ENCODE measurements around the gene CLPX.
"Not testable (repeated sequence)": the region's sequence is repeated elsewhere in the genome, so short reads cannot be mapped to it uniquely, and the experiment has no call there.

CLPX gene

GRCh38 chr15:65165875-65166274, 19.3 kb downstream of the CLPX start:
- no peak for DNase-seq

- DNase-seq: no peak
Measured at GRCh38 chr15:65164139-65164538, 21.0 kb downstream of the CLPX start.

DNA sequence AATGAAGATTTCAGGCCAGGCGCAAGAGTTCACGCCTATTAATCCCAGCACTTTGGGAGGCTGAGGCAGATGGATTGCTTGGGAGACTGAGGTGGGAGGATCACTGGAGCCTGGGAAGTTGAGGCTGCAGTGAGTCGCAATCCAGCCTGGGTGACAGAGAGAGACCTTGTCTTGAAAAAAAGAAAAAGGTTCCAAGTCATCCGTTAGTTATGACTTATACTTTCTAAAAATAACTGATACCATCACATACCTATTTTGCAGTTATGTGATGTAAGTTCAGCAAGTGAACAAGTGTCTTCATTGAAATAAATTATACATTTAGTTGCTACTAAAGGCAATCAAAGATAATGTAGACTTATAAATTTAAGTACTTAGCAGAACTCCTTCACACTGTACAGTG, 22.1 kb downstream of the CLPX start:
- no peak for DNase-seq

GRCh38 chr15:65156692-65157091, 28.4 kb downstream of the CLPX start:
- no peak for DNase-seq

DNA sequence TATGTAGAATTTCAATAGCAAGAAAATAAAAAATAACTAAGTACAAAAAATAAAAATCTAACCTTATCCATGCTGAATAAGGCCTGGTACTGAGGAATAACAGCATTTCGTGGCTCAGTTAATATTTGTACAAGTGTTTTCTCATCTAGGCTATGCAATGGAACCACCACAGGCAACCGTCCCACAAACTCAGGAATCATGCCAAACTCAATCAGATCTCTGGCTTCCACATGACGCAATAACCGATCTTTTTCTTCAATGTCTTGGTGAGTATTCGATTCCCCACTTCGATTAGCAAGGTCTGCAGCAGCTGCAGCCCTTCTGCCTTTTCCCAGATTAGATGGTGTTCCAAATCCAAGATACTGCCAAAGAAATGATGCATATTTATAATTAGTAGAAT, 30.4 kb downstream of the CLPX start:
- DNase-seq: no peak

DNA sequence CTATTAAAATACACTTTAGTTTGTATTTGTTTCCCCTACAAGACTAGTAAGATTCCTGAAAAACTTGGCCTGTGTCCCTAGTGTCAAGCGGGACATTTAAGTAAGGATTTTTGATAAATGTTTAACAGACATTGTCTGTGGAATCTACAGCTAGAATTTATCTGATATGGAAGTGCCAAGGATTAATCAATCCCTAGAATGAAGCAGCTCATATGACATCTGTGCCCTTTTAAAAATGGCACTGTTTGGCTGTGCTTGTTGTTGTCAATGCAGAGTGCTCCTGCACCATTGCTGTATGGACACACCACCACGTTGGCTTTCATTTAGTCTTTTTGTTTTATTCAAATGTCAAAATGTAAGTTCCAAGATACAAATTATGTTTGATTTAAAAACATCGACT, 37.2 kb downstream of the CLPX start:
- no peak for DNase-seq

DNA sequence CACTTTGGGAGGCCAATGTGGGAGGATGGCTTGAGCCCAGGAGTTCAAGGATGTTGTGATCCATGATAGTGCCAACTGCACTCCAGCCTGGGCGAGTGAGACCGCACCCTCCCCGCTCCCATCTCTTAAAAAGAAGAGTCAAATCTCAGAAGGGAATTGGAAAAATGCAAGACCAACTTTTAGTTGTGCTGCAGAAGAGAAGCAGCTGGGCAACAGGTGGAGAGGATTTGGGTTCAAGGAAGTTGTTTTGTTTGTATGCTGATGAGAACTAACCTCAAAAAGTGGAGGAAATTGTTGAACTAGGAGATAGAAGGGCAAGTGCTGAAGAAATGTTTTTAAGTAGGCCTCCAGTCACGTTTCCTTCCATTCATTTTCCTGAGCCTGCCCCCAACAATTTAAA, 38.7 kb downstream of the CLPX start:
- no peak for DNase-seq

GRCh38 chr15:65138631-65139030, 46.5 kb downstream of the CLPX start:
- not testable (repeated sequence) for DNase-seq

DNA sequence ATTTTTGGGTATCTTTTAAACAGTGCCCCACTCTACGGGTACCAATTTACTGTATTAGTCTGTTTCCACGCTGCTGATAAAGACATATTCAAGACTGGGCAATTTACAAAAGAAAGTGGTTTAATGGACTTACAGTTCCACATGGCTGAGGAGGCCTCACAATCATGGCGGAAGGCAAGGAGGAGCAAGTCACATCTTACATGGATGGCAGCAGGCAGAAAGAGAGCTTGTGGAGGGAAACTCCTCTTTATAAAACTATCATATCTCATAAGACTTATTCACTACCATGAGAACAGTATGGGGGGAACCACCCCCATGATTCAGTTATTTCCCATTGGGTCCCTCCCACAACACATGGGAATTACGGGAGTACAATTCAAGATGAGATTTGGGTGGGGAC, 47.2 kb downstream of the CLPX start:
- not testable (repeated sequence) for DNase-seq

DNA sequence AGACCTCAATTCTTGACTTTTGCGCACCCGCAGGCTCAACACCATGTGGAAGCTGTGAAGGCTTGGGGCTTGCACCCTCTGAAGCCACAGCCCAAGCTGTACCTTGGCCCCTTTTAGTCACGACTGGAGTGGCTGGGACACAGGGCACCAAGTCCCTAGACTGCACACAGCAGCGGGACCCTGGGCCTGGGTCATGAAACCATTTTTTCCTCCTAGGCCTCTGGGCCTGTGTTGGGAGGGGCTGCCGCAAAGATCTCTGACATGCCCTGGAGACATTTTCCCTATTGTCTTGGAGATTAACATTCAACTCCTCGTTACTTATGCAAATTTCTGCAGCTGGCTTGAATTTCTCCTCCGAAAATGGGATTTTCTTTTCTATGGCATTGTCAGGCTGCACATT, 48.1 kb downstream of the CLPX start:
- not testable (repeated sequence) for DNase-seq

DNA sequence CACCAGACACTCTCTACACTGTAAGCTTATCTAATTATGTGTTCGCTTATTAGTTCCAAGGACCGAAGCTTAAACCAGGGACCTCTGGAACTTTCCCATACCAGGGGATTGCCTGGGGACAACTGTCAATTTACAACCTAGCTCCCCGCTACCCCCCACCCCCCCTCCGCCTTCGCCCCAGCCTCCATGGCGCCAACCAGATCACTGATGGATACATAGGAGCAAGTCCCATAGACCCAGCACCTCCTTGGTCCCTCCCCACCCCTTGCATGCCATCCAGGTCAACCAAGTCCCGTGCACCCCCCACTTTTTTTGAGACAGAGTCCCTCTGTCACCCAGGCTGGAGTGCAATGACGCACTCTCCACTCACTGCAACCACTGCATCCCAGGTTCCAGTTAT, 50.6 kb downstream of the CLPX start:
- DNase-seq: no peak

- peak; percentile 92 for DNase-seq
Measured at GRCh38 chr15:65133548-65134200, 51.5 kb downstream of the CLPX start, which contains the start of gene PDCD7. Gene PDCD7 (minus strand): TSS chr15:65133808. CDS start chr15:65133781, 27 bp downstream.

DNA sequence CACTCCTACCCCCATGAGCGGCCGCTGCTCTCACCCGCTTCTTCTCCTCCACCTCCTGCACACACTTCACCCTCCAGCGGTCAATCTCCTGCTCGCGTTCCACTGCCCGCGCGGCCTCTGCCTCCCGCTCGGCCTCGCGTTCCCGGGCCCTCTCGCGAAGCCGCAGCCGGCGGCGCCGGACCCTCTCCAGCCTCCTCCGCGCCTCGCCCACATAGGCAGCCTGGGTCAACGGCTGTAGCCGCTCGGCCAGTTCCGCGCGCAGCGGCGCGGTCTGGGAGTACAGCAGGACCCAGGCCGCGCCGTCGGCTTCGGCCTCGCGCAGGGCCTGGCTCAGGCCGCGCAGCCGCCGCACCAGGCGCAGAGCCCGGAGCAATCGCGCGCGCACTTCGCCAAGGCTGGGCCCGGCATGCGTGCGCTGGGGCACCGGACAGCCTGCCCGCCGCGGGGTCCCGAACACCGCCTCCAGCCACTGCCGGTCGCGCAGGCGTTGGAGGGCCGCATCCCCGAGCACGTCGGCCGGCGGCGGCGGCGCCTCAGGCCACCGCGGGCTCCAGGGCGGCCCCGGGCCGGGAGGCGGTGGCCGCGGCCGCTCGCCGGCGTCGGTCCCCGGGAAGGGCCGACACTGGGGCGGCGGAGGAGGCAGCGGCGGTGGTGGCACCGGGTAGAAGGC, 52.1 kb downstream of the CLPX start:
- peak; percentile 37 for DNase-seq

DNA sequence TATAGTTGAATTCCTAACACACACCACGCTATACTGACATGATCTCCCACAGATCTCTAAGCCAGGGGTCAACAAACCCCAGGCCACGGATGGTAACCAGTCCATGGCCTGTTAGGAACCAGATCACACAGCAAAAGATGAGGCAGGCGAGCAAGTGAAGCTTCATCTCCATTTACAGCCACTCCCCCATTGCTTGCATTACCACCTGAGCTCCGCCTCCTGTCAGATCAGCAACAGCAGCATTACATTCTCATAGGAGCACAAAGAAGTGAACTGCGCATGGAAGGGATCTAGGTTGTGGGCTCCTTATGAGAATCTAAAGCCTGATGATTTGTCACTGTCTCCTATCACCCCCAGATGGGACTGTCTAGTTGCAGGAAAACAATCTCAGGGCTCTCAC, 54.2 kb downstream of the CLPX start:
- DNase-seq: peak; percentile 22

DNA sequence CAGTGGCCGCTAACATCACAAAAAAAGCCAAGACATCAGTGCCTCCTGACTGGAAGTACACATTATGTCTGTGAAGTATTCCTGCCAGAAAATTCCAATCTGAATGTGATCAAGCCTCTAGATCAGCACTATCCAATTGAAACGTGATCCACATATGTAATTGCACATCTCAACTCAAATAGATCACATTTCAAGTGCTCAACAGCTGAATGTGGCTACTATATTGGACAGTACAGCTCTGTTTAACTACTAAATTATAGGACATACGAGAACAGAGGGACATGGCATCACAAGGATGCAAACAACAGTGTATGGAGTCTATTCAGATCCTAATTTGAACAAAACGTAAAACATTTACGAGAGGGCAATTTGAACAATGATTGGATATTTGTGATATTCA, 69.6 kb downstream of the CLPX start:
- no peak for DNase-seq

DNA sequence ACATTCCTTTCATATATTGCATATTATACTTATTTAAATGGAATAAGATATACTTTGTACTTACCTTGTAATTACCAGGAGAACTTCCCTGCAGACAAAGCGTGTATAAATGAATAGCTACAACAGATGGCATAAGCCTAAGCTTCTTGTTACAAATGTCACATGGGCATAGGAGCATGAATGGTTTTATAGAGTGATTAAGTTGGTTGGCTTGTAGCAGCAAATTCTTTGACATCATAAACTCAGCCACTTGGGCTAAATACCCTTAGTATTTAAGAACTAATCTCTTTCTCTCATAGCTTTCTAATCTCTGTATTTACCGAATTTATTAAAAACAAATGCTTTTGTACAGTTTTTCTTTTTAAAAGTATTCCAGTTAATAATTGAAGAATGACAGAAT, 70.1 kb downstream of the CLPX start, which contains the start of gene UBAP1L:
TSS of gene UBAP1L (minus strand) at position 115 of the 400 bp plus-strand sequence. CDS start 8,985 bp downstream, outside the sequence.
- no peak for DNase-seq

DNA sequence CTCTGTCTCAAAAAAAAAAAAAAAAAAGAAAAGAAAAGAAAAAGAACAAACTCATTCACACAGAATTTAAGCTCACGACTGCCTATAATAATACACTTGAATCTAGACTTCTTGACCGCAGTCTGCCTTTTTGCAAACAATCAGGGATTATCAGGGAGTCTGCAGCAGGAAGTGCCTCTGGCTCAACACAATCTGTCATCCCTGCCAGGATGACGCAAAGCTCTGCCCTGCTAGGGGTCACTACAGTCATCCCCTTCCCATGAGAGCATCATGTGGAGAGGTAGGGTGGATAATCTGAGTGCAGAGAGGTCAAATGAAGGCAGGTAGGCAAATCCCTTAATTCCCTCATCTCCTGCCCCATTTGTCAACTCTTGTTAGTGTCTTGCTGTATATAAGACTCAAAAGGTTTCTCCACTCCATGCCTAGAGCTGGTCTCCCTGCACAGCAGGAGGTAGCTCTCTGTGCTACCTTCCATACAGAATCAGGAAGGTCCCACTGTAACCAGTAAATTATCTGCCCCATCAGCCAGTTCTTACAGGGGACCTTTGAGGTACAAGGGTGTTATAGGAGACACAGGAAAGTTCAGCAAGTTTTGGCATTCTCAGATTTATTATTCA, 74.4 kb downstream of the CLPX start:
- DNase-seq: no peak

- peak; percentile 24 for DNase-seq
Measured at GRCh38 chr15:65106011-65106590, 79.0 kb downstream of the CLPX start.

DNA sequence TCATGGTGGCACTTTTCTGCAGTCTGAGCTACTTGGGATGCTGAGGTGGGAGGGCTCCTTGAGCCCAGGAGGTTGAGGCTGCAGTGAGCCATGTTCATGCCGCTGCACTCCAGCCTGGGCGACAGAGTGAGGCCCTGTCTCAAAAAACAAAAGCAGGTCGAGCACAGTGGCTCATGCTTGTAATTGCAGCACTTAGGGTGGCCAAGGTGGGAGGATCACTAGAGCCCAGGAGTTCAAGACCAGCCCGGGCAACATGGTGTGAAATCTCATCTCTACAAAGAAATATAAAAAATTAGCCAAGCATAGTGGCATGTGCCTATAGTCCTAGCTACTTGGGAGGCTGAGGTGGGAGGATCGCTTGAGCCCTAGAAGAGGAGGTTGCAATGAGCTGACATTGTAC, 80.1 kb downstream of the CLPX start:
- DNase-seq: no peak

DNA sequence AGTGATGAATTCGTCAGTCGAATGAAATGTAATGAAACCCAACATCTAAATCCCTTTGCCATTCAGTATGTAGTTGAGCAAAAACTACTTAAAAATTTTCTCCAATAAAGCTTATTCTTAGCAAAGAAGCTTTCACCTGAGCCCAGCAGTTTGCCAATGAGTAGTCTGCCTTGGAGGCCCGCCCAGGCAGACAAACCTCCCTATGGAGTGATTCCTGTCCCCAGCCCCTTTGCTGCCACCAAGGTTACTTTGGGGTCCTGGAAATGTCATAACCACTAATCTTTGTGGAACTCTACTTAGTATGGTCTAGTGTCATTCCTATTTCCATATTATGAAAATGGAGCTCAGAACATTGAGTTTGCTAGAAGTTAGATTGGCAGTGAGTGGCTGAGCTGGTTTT, 82.2 kb downstream of the CLPX start:
- DNase-seq: no peak

DNA sequence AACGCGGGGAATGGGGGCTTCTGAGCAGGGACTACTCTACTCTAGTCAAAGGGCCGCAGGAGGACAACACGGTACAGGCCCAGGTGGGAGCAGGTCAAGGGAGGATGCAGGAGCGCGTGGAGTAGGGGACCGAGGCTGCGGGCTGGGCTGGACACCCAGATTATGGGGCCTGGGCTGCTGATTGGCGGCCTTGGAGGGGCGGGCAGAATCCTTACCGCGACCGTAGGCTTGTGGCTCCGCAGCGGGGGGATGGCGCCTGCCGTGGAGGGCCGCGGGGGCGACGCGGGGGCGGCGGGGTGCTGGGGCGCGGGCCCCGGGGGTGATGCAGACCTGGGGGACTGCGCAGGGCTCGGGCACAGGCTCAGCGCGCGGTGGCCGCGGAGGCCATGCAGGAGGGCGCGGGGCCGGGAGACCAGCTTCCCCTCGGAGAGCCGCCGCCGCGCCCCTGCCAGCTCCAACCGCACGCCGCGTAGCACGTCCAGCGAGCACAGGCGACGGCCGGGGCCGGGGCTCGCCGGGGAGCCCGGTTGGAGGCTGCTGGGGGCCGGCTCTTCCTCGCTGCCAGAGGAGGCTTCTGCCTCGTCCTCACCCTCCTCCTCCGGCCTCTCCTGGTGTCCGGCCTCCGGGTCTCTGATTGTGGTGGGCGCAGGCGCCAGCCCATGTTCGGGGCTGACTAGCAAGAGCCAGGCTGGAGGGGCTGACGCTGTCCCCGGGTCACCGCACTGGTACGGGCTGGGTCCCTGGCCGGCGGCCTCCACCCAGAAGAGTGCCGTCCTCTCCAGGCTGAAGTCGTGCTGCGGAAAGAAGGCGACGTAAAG, 83.0 kb downstream of the CLPX start:
- no peak for DNase-seq

DNA sequence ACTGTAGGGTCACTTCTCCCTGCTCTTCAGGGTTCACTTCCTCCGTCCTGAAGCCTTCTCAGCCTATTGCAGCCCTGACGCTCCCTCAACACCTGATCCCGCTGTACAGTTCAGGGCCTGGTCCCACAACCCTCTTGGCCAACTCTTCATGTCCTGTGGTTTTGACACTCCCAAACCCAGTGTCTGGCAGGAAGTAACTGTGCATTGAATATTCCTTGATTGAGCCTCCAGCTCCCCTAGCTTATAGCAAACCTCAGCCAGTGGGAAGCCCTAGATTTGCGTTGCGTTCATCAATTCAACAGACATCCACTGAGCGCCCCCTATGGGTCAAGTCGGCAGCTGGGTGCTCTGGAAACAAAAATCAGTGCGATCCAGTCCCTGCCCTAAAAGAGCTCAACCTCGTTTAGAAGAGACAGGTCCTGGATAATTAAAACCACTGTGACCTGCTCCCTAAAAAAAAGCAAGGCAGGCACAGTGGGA, 83.7 kb downstream of the CLPX start:
- peak; percentile 60 for DNase-seq

- no peak for DNase-seq
Measured at GRCh38 chr15:65100442-65100841, 84.7 kb downstream of the CLPX start.

Data from activated CD4-positive, alpha-beta T cell treated with anti-CD3 and anti-CD28 coated beads, Interleukin-10, Interleukin-2, amounts not matched to agents 100 ng/mL and 50 ng/mL, durations not matched to agents 16 hours and 8 hours (primary cell).